MM.1S (cell line): ENCODE results near the gene TP63.
A peak's percentile ranks its signal among the peaks of the same experiment; 100 is the strongest.

ENCODE experiments used
- DNase-seq: peaks from one replicate; pipeline ENCODE4 v3.0.0-alpha.2; 2015
- H2AFZ ChIP-seq: fragments of 300-600 bp; sonication (generic); 2 replicates; pipeline ENCODE4 v1.6.0; 2016; ENCODE audit warnings: antibody characterized with exemption, low read length
- H3F3A ChIP-seq: fragments of 300-600 bp; sonication (generic); 2 replicates; pipeline ENCODE4 v1.6.1; 2016; ENCODE audit warnings: mild to moderate bottlenecking, antibody characterized with exemption, low read length, moderate library complexity, mixed read lengths; ENCODE audit not compliant: insufficient read depth
- H3K27ac ChIP-seq: fragments of 300-600 bp; sonication (generic); 2 replicates; pipeline ENCODE4 v1.5.1; 2016; ENCODE audit warnings: mild to moderate bottlenecking, low read length
- H3K27me3 ChIP-seq: fragments of 300-600 bp; sonication (generic); replicated peaks from 2 replicates; pipeline ENCODE4 v1.6.0; 2016; ENCODE audit warnings: low read length; ENCODE audit not compliant: insufficient read depth
- H3K36me3 ChIP-seq: fragments of 300-600 bp; sonication (generic); replicated peaks from 2 replicates; pipeline ENCODE4 v1.6.1; 2016; ENCODE audit warnings: mild to moderate bottlenecking, low read length, mixed read lengths; ENCODE audit not compliant: insufficient read depth
- H3K4me1 ChIP-seq: fragments of 300-600 bp; sonication (generic); 2 replicates; pipeline ENCODE4 v1.6.1; 2016; ENCODE audit warnings: low read length, mixed read lengths
- H3K4me2 ChIP-seq: fragments of 300-600 bp; sonication (generic); 2 replicates; pipeline ENCODE4 v1.6.0; 2016; ENCODE audit warnings: low read depth, low read length
- H3K4me3 ChIP-seq: fragments of 300-600 bp; sonication (generic); 2 replicates; pipeline ENCODE4 v1.5.1; 2016; ENCODE audit warnings: low read length, mixed read lengths
- H3K79me2 ChIP-seq: fragments of 300-600 bp; sonication (generic); 2 replicates; pipeline ENCODE4 v1.6.1; 2016; ENCODE audit warnings: mixed run types, low read length, mixed read lengths
- H3K9ac ChIP-seq: fragments of 300-600 bp; sonication (generic); 2 replicates; pipeline ENCODE4 v1.6.1; 2016; ENCODE audit warnings: low read length, mixed read lengths
- H3K9me2 ChIP-seq: fragments of 300-600 bp; sonication (generic); replicated peaks from 2 replicates; pipeline ENCODE4 v1.6.1; 2016; ENCODE audit warnings: mild to moderate bottlenecking, low read length, mixed read lengths; ENCODE audit not compliant: insufficient read depth
- H3K9me3 ChIP-seq: fragments of 300-600 bp; sonication (generic); replicated peaks from 2 replicates; pipeline ENCODE4 v1.6.1; 2016; ENCODE audit warnings: mild to moderate bottlenecking, low read length, mixed read lengths; ENCODE audit not compliant: insufficient read depth
- H4K20me1 ChIP-seq: fragments of 300-600 bp; sonication (generic); 2 replicates; pipeline ENCODE4 v1.6.1; 2016; ENCODE audit warnings: mild to moderate bottlenecking, low read length, moderate library complexity, mixed read lengths; ENCODE audit not compliant: insufficient read depth
- EZH2 ChIP-seq: fragments of 300-600 bp; sonication (generic); optimal IDR thresholded peaks from 2 replicates; pipeline ENCODE3; 2017; ENCODE audit warnings: low read depth, mild to moderate bottlenecking, antibody characterized with exemption, low read length, mixed read lengths
- EZH2phosphoT487 ChIP-seq: fragments of 300-600 bp; sonication (generic); IDR thresholded peaks from 2 replicates; pipeline ENCODE4 v1.6.1; 2018; ENCODE audit warnings: antibody characterized with exemption, low read length
- TF ChIP-seq, protein P1 (sequence below): fragments of 300-600 bp; sonication (generic); IDR thresholded peaks from 2 replicates; pipeline ENCODE4 v1.5.1; 2016; ENCODE audit warnings: antibody characterized with exemption, low read length, mixed read lengths

The TP63 gene

GRCh38 chr3:189674249-189674913 is 43.2 kb downstream of the TP63 start:
- TF ChIP-seq EZH2phosphoT487 (no peak), EZH2 (no peak)
- TF ChIP-seq, protein P1, sequence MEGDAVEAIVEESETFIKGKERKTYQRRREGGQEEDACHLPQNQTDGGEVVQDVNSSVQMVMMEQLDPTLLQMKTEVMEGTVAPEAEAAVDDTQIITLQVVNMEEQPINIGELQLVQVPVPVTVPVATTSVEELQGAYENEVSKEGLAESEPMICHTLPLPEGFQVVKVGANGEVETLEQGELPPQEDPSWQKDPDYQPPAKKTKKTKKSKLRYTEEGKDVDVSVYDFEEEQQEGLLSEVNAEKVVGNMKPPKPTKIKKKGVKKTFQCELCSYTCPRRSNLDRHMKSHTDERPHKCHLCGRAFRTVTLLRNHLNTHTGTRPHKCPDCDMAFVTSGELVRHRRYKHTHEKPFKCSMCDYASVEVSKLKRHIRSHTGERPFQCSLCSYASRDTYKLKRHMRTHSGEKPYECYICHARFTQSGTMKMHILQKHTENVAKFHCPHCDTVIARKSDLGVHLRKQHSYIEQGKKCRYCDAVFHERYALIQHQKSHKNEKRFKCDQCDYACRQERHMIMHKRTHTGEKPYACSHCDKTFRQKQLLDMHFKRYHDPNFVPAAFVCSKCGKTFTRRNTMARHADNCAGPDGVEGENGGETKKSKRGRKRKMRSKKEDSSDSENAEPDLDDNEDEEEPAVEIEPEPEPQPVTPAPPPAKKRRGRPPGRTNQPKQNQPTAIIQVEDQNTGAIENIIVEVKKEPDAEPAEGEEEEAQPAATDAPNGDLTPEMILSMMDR: no peak
- Histone ChIP-seq H3K27ac (no peak overlapping the region), H3K79me2 (no peaks in the 10 kb centered on the region), H3F3A (peaks cover 4% of the 10 kb centered on the region; the same call in 1 of the 2 replicates), H3K4me2 (no peak overlapping the region), H3K36me3 (no peaks in the 10 kb centered on the region), H3K9me3 (no peaks in the 10 kb centered on the region), H3K4me1 (peaks cover 15% of the 10 kb centered on the region), H3K9me2 (no peaks in the 10 kb centered on the region), H4K20me1 (no peaks in the 10 kb centered on the region), H3K27me3 (no peaks in the 10 kb centered on the region), H3K4me3 (no peak overlapping the region), H3K9ac (no peak overlapping the region), H2AFZ (no peak overlapping the region)
- no peak for DNase-seq

DNA sequence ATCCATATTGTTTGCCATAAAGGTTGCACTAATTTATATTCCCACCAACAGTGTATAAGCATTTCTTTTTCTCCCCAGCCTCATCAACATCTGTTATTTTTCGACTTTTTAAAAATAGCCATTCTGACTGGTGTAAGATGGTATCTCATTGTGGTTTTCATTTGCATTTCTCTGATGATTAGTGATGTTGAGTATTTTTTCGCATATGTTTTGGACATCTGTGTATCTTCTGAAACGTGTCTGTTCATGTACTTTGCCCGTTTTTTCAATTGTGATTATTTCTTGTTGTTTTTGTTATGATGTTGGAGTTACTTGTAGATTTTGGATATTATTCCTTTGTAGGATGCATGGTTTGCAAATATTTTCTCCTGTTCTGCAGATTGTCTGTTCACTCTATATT is 46.5 kb downstream of the TP63 start:
- Histone ChIP-seq H3K36me3 (no peaks in the 10 kb centered on the region), H3K9ac (no peak overlapping the region), H2AFZ (no peak overlapping the region), H3K4me1 (peaks cover 15% of the 10 kb centered on the region), H3K9me3 (no peaks in the 10 kb centered on the region), H3K27ac (peak overlapping the region; percentile 21; the same call in 1 of the 2 replicates), H3F3A (peaks cover 4% of the 10 kb centered on the region; the same call in 1 of the 2 replicates), H3K4me3 (no peak overlapping the region), H4K20me1 (no peaks in the 10 kb centered on the region), H3K9me2 (no peaks in the 10 kb centered on the region), H3K4me2 (peak overlapping the region; percentile 38; the same call in 1 of the 2 replicates), H3K27me3 (0 out of 2 replicates have a peak, but pooled peaks cover 4% of the 10 kb centered on the region), H3K79me2 (no peaks in the 10 kb centered on the region)
- peak; percentile 51 for DNase-seq
- TF ChIP-seq EZH2 (no peak), EZH2phosphoT487 (no peak)
- TF ChIP-seq, protein P1: no peak

- Histone ChIP-seq H3K27me3 (0 out of 2 replicates have a peak, but pooled peaks cover 4% of the 10 kb centered on the region), H3K9me3 (no peaks in the 10 kb centered on the region), H3F3A (peaks cover 4% of the 10 kb centered on the region; the same call in 1 of the 2 replicates), H3K9ac (no peak overlapping the region), H2AFZ (no peak overlapping the region), H4K20me1 (no peaks in the 10 kb centered on the region), H3K4me1 (peaks cover 12% of the 10 kb centered on the region; the same call in 1 of the 2 replicates), H3K79me2 (no peaks in the 10 kb centered on the region), H3K36me3 (no peaks in the 10 kb centered on the region), H3K27ac (no peak overlapping the region), H3K9me2 (no peaks in the 10 kb centered on the region), H3K4me3 (no peak overlapping the region), H3K4me2 (no peak overlapping the region)
- TF ChIP-seq, protein P1: no peak
- TF ChIP-seq EZH2phosphoT487 (no peak), EZH2 (no peak)
- no peak for DNase-seq
Measured at GRCh38 chr3:189680723-189681122, 49.5 kb downstream of the TP63 start.
